GM12801 (cell line): ENCODE data around the gene ITGAD.

ENCODE experiments used
- CTCF ChIP-seq: IDR thresholded peaks from one replicate; pipeline ENCODE4 v1.5.1; 2011; ENCODE audit warnings: control low read depth; ENCODE audit not compliant: insufficient read length; ENCODE audit errors: extremely low read depth

The ITGAD gene

GRCh38 chr16:31461201-31461920 is 68.2 kb downstream of the ITGAD start:
- TF ChIP-seq CTCF: no peak

DNA sequence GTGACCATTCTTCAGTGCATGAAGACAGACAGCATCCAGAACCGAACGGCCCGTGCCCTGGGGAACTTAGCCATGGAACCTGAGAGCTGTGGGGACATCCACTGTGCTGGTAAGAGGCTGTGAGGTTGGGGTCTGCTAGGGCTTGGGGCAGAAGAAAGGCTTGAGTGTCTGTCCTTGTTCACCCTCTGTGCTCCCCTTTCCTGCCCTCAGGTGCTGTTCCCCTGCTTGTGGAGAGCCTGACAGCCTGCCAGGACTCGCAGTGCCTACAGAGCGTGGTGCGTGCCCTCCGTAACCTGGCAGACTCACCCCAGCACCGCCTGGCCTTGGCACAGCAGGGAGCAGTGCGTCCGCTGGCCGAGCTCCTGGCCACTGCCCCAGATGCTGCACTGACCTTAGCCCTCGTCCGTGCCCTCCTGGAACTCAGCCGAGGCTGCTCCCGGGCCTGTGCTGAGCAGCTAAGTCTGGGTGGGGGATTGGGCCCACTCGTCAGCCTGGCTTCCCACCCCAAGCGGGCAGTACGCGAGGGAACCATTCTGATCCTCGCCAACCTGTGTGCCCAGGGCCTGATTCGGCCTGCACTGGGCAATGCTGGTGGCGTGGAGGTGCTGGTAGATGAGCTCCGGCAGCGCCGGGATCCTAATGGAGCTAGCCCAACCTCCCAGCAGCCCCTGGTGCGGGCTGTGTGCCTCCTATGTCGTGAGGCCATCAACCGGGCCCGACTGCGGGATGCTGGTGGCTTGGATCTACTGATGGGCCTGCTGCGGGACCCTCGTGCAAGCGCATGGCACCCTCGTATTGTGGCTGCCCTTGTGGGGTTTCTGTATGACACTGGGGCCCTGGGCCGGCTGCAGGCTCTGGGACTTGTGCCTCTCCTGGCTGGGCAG is 69.0 kb downstream of the ITGAD start:
- no peak for TF ChIP-seq CTCF

GRCh38 chr16:31464348-31464769 is 71.2 kb downstream of the ITGAD start:
- no peak for TF ChIP-seq CTCF

GRCh38 chr16:31464781-31465260 is 71.7 kb downstream of the ITGAD start:
- TF ChIP-seq CTCF: no peak

- TF ChIP-seq CTCF: no peak
These were observed 72.7 kb downstream of the ITGAD start for GRCh38 chr16:31465788-31466370.

DNA sequence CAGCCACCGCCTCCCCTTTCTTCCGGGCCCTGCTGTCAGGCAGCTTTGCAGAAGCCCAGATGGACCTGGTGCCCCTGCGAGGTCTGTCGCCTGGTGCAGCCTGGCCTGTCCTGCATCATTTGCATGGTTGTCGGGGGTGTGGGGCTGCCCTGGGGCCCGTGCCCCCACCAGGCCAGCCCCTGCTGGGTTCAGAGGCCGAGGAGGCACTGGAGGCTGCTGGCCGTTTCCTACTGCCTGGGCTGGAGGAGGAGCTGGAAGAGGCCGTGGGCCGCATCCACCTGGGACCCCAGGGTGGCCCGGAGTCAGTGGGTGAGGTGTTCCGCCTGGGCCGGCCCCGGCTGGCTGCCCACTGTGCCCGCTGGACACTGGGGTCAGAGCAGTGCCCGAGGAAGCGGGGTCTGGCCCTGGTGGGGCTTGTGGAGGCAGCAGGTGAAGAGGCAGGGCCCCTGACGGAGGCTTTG is 73.3 kb downstream of the ITGAD start:
- no peak for TF ChIP-seq CTCF

GRCh38 chr16:31467151-31467773 is 74.1 kb downstream of the ITGAD start:
- TF ChIP-seq CTCF: no peak
